Keratinocyte (primary cell): ENCODE results near the gene ARCN1. TPM values are rescaled to one million over a fixed set of nuclear protein-coding genes. Genes with fewer than 3 reads are reported as not detected.

Experiments
- DNase-seq: peaks from one replicate; pipeline ENCODE4 v3.0.0-alpha.2; 2011; ENCODE audit warnings: low read depth, missing footprints, low spot score
- FAIRE-seq: peaks from 2 replicates; lab custom pipeline; 2011; peaks lifted over from hg19 to GRCh38; lab: Jason Lieb, UNC
- H2AFZ ChIP-seq: 2 replicates; pipeline ENCODE4 v1.6.0; 2012; ENCODE audit warnings: low read length, control low read depth, inconsistent platforms; ENCODE audit not compliant: control insufficient read depth
- H3K27ac ChIP-seq: 2 replicates; pipeline ENCODE4 v1.5.1; 2011; ENCODE audit warnings: low read length; ENCODE audit not compliant: control insufficient read depth, insufficient read depth
- H3K27me3 ChIP-seq: 3 replicates; pipeline ENCODE4 v1.6.0; 2011; ENCODE audit warnings: low read length; ENCODE audit not compliant: control insufficient read depth, insufficient read depth; ENCODE audit errors: extremely low read depth
- H3K36me3 ChIP-seq, 2 experiments: 2 replicates in 1 of 2; 3 replicates in 1 of 2; pipeline ENCODE4 v1.5.1; 2011; ENCODE audit warnings: low read length in 2 of 2, mild to moderate bottlenecking in 1 of 2; ENCODE audit not compliant: control insufficient read depth in 2 of 2, insufficient read depth in 2 of 2; ENCODE audit errors: extremely low read depth in 1 of 2
- H3K4me1 ChIP-seq: 3 replicates; pipeline ENCODE4 v1.5.1; 2011; ENCODE audit warnings: low read length; ENCODE audit not compliant: control insufficient read depth, insufficient read depth; ENCODE audit errors: extremely low read depth
- H3K4me2 ChIP-seq: 3 replicates; pipeline ENCODE4 v1.6.0; 2011; ENCODE audit warnings: low read depth, low read length; ENCODE audit not compliant: control insufficient read depth, insufficient read depth; ENCODE audit errors: extremely low read depth
- H3K4me3 ChIP-seq, 3 experiments: fragments of 200-600 bp in 1 of 3; sonication (generic) in 1 of 3; 2 replicates in 2 of 3; 3 replicates in 1 of 3; pipeline ENCODE4 v1.5.1; 2011 to 2016; ENCODE audit warnings: low read length in 3 of 3, mild to moderate bottlenecking in 3 of 3, control low read depth in 2 of 3, inconsistent platforms in 1 of 3, low read depth in 1 of 3, mixed read lengths in 1 of 3, mixed run types in 1 of 3, moderate library complexity in 1 of 3; ENCODE audit not compliant: control insufficient read depth in 2 of 3, insufficient read depth in 2 of 3; ENCODE audit errors: extremely low read depth in 1 of 3
- H3K79me2 ChIP-seq: 2 replicates; pipeline ENCODE4 v1.6.0; 2012; ENCODE audit warnings: low read length; ENCODE audit not compliant: control insufficient read depth, insufficient read depth
- H3K9ac ChIP-seq: 3 replicates; pipeline ENCODE4 v1.6.0; 2011; ENCODE audit warnings: low read length; ENCODE audit not compliant: control insufficient read depth, insufficient read depth; ENCODE audit errors: extremely low read depth
- H3K9me1 ChIP-seq: 3 replicates; pipeline ENCODE4 v1.6.0; 2011; ENCODE audit warnings: low read length; ENCODE audit not compliant: control insufficient read depth, insufficient read depth; ENCODE audit errors: extremely low read depth
- H3K9me3 ChIP-seq: 2 replicates; pipeline ENCODE4 v1.5.1; 2012; ENCODE audit warnings: low read depth, low read length; ENCODE audit not compliant: control insufficient read depth
- H4K20me1 ChIP-seq: 3 replicates; pipeline ENCODE4 v1.6.0; 2011; ENCODE audit warnings: low read length; ENCODE audit not compliant: control insufficient read depth, insufficient read depth; ENCODE audit errors: extremely low read depth
- CTCF ChIP-seq, 3 experiments: IDR thresholded peaks in 1 of 3; conservative IDR thresholded peaks in 1 of 3; optimal IDR thresholded peaks in 1 of 3; 2 replicates in 2 of 3; 3 replicates in 1 of 3; pipeline versions ENCODE3 to v1.5.1; 2011; ENCODE audit warnings: low read length in 3 of 3, mild to moderate bottlenecking in 3 of 3, moderate library complexity in 2 of 3, control low read depth in 1 of 3, inconsistent platforms in 1 of 3; ENCODE audit not compliant: insufficient read depth in 2 of 3; ENCODE audit errors: extremely low read depth in 1 of 3
- EZH2 ChIP-seq: IDR thresholded peaks from one replicate; pipeline ENCODE4 v1.6.1; 2012; ENCODE audit warnings: inconsistent platforms, mild to moderate bottlenecking, low read length, moderate library complexity
- dilution Hi-C: fragments of 300-500 bp; cut with MboI; formaldehyde crosslinking; loops from one replicate; pipeline ENCODE4 v1.7.0; 2020; ENCODE audit warnings: low sequenced_read_pairs; ENCODE audit not compliant: extremely low pct_ligation_motif_present
- polyA plus RNA-seq, 5 experiments: library from polyadenylated mRNA; depleted of rRNA in 3 of 5; stranded (reverse) in 3 of 5; stranded (forward) in 1 of 5; unstranded in 1 of 5; fragments of >200 nt; gene quantifications; 1 replicate in 1 of 5; 2 replicates in 3 of 5; 3 replicates in 1 of 5; pipeline versions ENCODE4 v1.2.1 to v1.2.3, GENCODE V29; 2011 to 2012; ENCODE audit warnings: missing spikeins in 2 of 5, low read depth in 1 of 5, low replicate concordance in 1 of 5

The ARCN1 gene
- polyA plus RNA-seq, 1 donor (not counting 4 experiments of a cell fraction or from before 2014, with no cell fraction given), result 150 TPM

GRCh38 chr11:118608360-118609227, 36.4 kb downstream of the ARCN1 start:
- H3K9ac ChIP-seq, result peak overlapping the region; percentile 70
- peak overlapping the region; percentile 78 for H2AFZ ChIP-seq
- no peak for FAIRE-seq
- no peaks in the 10 kb centered on the region for H3K9me1 ChIP-seq
- H3K36me3 ChIP-seq, result no peaks in the 10 kb centered on the region
- H3K9me3 ChIP-seq, result no peaks in the 10 kb centered on the region
- H3K79me2 ChIP-seq, result no peaks in the 10 kb centered on the region
- H3K27ac ChIP-seq, result no peak overlapping the region
- no peaks in the 10 kb centered on the region for H3K27me3 ChIP-seq
- dilution Hi-C loops, result no loop called here
- H3K4me1 ChIP-seq, result no peaks in the 10 kb centered on the region
- TF ChIP-seq EZH2 (no peak), CTCF (optimal IDR thresholded peaks at IDR 0.05 in 1 of 3, IDR thresholded peaks at IDR 0.05 in 1 of 3, conservative IDR thresholded peaks at IDR 0.05 in 1 of 3; ENCODE audit: extremely low read depth in 1 of 3, insufficient read depth in 2 of 3, low read length in 3 of 3) (no peak)
- H4K20me1 ChIP-seq, result no peaks in the 10 kb centered on the region
- peak overlapping the region; percentile 90 for H3K4me2 ChIP-seq
- peak overlapping the region; percentile 42 to 75 (median 70) for H3K4me3 ChIP-seq
- DNase-seq, result no peak

- Histone ChIP-seq H4K20me1 (no peaks in the 10 kb centered on the region), H3K27me3 (no peaks in the 10 kb centered on the region), H3K79me2 (no peaks in the 10 kb centered on the region), H3K27ac (no peak overlapping the region), H3K4me3 (no peak overlapping the region), H2AFZ (no peak overlapping the region), H3K4me1 (no peaks in the 10 kb centered on the region), H3K4me2 (no peak overlapping the region), H3K9me1 (no peaks in the 10 kb centered on the region), H3K9me3 (no peaks in the 10 kb centered on the region), H3K9ac (no peak overlapping the region), H3K36me3 (peaks cover 0 to 2% of the 10 kb centered on the region in 2 experiments)
- no peak for FAIRE-seq
- dilution Hi-C loops, result no loop called here
- TF ChIP-seq EZH2 (no peak), CTCF (optimal IDR thresholded peaks at IDR 0.05 in 1 of 3, IDR thresholded peaks at IDR 0.05 in 1 of 3, conservative IDR thresholded peaks at IDR 0.05 in 1 of 3; ENCODE audit: extremely low read depth in 1 of 3, insufficient read depth in 2 of 3, low read length in 3 of 3) (no peak)
- DNase-seq, result no peak
Observed at GRCh38 chr11:118609380-118610224, 37.4 kb downstream of the ARCN1 start.
